GM11168 (cell line): ENCODE results near the gene KCNAB1.

Experiments
- in situ Hi-C: fragments of 300-500 bp; cut with MboI; formaldehyde crosslinking; loops from one replicate; pipeline ENCODE4 v1.12.0; 2022; ENCODE audit warnings: low sequenced_read_pairs; ENCODE audit not compliant: unreplicated experiment

Gene KCNAB1

DNA sequence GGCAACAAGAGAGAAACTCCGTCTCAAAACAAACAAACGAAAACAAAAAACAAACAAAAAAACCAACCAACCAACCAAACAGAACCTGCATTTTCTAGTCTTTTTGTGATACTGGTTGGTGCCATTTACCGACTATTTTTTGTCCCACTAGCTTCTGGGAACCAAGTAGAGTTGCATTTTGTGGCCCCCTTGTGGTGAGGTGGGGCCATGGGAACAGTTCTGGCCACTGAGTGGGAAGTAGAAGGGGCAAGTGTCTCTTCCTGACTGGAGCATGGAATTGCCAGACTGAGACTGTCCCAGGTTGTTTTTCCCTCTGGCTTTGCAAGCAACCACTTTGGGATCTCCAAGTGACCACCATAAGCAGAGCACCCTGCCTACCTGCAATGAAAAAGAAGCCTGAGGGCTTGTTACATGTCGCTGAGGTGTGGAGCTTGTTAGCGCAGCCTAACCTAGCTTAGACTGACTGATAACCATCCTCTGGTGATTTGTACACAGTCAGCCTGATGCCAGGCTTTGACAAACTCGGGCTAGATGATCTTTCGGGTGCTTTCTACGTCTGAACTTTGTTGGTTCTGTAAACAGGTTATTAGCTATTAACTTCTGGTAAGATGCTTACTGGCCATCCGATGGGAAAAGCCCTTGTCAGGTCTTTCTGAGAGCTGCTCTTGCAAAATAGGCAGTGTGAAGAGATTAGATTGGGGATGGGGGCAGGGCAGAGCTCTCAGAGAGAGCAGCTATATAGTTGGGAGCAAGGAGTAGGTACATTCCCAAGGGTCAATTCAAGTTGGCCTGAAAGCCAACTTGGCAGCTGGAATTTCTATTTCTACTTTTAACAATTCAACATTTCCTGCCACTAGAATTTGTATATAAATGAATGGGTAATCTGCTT lies 262.3 kb downstream of the KCNAB1 start:
- in situ Hi-C loops = no loop called here

DNA sequence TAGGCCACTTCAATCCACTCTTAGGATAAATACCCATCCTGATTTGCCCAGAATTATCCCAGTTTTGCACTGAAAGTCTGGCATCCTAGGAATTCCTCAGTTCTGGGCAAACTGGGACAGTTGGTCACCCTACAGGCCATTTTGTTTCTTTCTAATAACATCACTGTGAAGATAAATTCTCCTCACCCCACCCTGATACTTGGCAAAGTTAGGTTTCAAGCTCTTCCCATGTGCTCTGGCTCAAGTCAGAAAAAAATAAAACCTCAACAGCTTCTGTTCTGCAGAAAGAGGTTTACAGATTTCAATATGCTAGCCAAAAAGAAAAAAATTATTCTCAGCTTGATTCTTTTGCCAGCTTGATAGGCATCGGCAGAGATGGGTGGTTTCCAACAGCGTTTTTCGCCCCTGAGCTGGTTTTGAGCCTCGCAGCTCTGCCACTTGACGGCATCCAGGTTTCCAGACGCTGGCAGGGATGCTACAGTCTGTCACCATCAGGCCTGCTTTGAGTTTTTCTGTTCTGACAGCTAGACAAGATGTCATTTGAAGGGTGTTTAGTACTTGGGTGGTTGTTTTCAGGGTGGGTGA lies 263.2 kb downstream of the KCNAB1 start:
- in situ Hi-C loops = no loop called here

DNA sequence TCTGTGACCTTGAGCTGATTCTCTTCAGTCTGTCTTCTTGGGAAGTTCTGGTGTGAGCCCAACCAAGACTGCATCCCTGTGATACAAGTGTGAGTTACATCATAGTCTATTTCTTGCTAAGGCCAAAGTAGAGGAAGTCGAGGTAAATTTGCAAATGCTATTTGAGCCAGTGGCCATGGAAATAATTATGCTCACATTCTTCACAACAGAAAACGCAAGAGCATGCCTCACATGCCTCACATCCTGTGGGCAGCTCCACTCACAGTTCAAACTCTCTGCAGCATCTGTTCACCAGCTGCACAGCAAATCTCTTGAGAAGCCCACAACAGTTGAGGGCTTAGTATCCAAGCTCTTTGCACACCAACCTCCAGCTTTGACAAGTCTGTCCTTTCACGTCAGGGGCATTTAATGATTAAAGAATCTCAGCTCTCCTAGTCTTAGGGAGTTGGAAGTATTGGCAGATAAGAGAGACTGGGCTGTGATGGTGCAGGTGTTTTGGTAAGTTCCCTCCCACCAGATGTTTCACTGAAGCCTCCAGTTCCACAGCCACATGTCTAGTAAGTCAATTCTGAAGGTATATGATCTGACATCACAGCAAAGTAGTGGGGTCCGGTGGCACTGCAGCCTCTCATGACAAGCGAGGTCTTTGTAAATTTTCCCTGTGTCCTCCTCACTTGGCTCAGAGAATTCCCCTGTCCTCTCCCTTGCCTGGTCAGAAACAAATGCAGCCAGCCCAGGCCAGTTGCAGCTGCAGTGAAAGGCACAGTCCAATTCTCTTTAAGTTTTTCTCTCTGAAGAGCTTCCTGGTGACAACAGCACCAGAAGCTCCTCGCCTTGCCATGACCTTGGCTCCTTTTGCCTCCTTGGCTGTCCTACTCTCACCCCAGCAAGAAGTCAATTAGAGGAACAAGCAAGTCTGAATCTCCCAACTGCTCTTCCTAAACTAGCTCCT lies 268.4 kb downstream of the KCNAB1 start:
- in situ Hi-C loops = no loop called here

DNA sequence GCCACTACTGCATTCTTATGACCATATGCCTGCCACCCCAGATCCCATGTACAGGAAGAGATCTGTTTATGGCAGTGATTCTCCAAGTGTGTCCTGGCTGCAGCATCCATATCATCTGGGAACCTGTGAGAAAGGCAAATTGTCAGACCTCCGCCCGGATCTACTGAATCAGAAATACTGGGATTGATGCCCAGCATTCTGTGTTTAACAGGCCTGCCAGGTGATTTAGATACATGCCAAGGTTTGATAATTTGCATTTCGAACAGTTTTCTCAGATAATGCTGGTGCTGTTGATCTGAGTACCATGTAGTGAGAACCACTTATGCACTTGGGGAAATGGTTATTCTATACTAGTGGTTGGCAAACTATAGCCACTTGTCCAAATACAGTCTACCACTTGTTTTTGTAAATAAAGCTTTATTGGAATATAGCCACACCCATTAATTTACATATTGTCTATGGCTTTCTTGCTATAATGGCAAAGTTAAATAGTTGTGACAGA lies 269.1 kb downstream of the KCNAB1 start:
- in situ Hi-C loops = no loop called here

DNA sequence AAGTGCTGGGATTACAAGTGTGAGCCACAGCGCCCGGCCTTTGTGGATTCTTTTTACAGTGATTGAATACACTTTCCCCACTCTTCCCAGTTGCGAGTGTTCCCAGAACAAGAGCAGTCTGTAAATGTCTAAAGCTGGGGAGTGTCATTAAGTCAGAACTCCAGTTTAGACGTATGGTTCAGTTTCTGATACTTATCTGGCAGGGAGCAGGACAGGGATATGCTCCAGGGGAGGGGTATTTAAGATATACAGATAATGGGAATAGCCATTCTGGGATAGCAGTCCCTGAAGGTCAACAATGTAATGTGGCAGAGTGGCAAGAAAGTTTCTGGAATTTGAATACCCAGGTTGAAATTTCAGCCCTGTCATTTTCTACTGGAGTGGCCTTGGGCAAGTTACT lies 270.5 kb downstream of the KCNAB1 start:
- in situ Hi-C loops = no loop called here

DNA sequence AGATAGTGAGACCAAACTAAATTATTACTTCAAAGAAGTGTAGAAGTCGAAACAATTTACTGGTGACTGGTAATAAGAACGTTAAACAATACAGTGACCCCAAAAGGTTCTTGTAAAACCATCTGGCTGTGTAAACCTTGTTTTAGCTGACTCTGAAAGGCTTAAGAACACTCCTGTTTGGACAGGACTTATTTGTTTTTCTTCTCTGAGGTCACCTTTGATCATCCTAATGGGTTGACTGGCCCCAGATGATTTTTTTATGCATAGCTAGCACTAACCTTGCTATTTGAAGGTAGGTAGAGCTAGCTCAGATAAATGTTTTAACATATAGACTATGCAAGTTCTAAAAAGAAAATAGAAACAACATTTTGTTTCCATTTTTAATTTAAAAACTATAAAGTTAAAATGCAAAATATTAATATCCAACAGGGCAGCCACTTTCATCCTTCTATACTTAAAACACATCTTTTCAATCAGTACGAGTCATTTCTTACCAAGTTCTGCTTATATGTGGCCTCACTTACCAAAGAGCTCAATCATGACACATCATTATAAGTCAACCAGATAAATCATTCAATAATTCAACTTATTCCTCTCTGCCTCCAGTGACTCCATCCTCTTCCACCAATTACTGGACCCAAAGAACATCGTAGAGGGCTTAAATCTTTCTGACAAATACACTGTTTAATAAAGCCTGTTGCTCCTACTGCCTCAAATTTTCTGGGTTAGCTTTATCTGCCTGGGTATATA lies 275.8 kb downstream of the KCNAB1 start:
- in situ Hi-C loops = no loop called here

DNA sequence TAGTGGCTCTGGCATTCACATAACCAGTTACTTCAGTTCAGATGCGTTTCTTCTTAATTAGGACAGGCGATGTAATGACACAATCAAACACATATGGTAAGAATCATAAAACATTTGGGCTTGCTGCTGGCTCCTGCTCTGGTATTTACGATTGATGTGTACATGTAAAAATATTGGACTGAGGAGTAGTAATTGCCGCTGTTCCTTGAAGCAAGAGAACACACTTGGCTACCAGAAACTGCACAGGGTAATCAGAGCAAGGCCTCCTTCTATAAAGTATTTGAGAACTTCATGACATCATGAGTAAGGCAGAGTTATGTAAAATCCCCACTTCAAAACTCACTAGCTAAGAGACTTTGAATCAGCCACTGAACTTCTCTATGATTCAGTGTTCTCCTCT lies 276.5 kb downstream of the KCNAB1 start:
- in situ Hi-C loops = no loop called here

DNA sequence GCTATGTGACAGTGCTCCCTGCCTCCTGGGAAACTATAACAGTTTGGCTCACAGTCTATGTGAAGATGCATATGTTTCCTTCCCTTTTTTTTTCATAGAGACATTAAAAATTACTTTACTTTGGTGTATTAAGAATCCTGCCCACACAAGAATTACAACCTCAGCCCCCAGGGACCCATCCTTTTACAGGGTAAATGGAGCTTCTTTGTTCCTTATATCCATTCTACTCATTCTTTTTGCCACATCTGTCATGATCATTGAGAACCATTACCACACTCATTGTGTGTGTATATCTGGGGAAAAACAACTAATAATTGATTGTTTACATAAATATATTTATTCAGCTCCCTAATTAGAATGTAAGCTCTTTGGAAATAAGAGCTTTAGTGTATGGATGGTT lies 277.2 kb downstream of the KCNAB1 start:
- in situ Hi-C loops = no loop called here

DNA sequence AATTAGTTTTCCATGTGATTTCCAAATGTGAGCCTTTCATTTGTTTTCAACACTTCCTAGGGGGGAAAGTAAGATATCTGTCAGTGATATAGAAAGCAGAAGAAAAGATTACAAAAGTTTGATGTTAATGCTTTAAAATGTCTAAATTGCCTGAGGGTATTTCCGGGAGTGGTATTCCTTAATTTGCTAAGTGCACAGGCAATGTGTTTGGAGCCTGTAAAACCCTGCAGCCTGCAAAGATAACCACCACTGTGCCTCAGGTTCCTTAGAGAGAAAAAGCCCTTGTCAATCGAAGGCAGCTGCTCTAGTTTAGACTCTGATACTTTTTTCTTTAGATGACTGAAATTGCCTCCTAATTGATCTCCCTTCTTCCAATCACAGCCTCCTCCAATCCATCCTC lies 279.7 kb downstream of the KCNAB1 start:
- in situ Hi-C loops = no loop called here

DNA sequence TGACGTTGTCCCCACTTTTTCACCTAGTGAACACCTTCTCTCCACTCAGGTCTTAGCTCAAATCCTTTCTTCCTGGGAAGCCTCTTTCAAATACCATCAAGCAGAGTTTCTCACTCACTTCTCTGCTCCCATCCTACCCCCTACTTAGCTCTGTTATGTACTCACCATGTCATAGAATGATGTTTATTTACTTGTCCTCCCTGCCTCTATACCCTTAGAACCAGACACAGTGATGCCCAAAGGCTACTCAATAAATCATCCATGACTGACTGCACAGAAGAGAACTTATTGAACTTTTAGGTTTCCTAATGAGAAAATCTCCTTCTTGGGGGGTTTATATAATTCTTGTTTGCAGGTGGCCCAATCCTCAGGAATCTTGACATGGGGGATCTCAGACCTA lies 280.4 kb downstream of the KCNAB1 start:
- in situ Hi-C loops = no loop called here

DNA sequence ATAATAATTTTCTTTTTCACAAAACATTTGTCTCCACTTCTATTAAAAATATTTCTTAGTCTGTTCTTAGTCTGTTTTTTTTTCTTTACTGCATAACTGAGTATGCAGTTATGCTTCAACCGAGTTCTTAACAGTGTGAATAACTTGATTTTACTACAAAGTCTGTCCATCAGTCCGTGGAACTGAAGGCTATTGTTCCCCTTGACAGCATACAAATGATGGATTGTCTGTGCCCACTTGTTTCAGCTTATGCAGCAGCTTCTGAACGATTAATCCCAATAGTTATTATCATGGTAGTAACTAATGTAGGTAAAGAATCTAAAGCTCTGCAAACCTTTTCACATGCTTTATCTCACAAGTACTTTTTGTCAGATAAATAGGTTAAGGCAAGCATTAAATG lies 283.8 kb downstream of the KCNAB1 start:
- in situ Hi-C loops = no loop called here

DNA sequence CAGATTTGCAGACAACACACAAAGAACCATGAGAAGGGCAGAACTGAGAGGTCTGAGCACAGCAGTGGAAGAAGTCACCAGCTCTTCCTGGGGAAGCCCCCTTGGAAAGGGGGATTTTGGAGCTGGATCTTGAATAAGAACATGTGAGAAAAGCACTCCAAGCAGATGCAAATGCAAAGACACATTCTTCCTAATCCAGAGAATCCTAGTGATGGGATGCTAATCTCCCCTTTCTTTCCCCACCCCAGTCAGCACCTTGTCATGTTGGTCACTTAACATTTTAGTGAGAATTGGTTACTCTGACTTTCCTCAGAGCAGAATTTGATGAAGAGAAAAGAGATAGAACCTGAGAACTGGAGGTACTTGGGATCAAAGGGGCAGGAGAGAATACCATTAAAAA lies 286.0 kb downstream of the KCNAB1 start:
- in situ Hi-C loops = no loop called here

DNA sequence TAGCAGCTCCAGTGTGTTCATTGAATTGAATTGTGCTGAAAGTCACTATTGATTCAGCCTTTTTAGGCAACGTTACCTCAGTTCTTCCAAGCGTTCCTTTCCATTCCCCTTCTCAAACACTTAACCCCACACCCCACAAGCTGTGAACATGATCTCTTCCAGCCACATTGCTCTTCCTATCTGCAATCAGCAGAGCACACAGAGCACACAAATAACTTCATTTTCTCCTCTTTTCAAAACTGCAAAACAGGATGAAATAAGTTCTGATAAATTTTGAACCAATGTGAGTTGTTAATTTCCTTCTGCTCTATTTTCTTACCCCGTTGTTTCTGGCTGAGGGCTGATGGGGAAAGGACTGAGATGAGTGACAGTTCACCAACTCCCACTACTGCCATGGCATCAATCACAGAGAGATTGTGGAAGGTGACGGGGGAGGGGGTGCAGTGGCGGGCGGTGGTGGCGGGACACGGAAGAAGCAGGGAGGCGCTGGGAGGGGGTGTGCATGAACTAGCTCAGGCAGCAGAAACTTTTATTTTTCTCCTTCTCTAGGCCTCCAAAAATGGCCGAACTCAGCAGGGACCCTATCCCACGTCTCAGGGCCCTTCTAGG lies 287.3 kb downstream of the KCNAB1 start:
- in situ Hi-C loops = no loop called here

DNA sequence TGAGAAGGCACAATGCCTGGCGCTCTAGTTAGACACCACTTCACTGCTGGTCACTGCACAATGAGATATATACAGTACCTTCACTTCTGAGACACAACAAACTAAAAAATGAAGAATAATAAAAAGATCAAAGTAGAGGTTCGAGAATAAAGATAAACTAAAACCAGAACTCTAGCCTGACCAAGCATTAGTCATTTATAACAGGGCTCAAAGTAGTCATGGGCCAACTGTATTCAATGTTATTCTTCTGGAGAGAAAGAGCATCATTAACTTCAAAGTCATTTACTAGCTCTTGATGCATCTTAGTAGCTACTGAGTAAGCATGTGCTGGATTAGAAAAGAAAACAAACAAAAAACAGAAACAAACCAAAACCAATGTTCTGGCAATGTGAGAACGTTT lies 289.3 kb downstream of the KCNAB1 start:
- in situ Hi-C loops = no loop called here

DNA sequence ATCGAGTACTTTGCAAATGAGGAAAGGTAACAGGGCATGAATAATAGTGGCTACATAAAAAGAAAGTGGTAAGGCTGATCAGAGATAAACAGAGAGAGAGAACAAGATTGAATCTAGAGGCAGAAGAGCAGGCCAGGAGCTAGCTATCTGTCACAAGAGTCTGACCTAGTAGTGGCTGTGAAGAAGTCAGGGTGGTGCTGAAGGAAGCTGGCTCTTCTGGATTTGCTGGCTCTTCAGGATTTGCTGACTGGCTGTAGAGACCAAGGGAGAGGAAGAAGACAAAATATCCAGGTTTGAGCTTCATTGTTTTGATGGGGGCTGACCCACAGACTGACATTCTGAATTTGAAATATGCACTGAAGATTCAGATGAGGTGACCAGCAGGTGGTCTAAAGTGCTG lies 292.2 kb downstream of the KCNAB1 start:
- in situ Hi-C loops = no loop called here

DNA sequence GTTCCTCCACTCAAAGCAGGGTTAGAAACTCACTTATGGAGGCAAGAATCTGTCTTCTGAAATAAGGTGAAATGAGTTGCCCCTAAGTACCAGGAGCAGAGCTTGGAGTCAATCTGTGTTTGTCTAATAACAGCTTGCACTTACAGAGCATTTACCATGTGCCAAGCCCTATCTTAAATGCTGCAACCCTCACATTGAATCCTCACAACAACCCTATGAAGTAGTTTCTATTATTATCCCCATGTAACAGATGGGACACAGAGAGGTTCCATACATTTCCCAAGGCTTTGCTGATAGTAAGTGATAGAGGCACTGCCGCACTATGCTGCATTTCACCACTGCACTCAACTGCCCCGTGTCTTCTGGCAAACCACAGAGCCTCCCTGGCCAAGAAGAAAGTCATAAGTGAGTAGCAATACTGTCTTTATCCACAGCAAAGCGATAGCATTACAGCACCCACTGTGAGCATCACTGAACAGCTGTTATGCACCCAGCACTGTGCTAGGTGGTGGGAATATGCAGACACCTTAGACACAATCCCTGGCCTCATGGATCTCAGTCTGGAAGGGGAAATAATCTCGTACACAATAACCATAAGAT lies 293.0 kb downstream of the KCNAB1 start:
- in situ Hi-C loops = no loop called here

DNA sequence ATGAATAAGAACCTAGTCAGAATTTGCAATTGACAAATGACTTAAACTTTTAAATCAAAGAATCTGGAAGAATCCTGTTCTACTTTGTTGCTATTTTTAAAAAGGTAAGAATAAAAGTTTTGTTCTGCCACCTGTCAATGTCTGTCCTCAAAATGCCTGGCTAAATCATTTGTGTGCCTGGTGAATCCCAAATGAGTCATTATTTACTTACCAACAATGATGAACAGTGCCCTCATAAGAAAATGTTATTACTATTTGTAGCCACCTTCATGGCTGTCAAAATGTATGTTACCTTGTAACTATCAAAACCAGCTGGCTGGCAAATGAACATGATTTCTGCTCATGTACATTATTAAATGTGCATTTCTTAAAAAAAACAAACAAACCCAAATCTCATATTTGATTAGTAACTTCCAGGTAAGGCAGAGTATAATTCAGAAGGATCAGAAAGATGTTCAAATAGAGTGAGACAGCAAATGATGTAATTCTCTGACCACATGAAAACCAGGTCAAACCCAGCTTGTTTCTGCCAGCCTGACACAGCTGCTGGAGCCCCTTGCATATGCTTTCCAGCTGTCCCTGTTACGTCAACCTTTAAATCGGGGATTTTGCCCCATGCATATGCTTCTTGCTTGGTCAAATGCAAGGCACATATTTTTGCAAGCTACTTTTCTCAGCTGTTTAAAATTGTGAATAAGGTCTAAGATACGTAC lies 296.6 kb downstream of the KCNAB1 start:
- in situ Hi-C loops = no loop called here

DNA sequence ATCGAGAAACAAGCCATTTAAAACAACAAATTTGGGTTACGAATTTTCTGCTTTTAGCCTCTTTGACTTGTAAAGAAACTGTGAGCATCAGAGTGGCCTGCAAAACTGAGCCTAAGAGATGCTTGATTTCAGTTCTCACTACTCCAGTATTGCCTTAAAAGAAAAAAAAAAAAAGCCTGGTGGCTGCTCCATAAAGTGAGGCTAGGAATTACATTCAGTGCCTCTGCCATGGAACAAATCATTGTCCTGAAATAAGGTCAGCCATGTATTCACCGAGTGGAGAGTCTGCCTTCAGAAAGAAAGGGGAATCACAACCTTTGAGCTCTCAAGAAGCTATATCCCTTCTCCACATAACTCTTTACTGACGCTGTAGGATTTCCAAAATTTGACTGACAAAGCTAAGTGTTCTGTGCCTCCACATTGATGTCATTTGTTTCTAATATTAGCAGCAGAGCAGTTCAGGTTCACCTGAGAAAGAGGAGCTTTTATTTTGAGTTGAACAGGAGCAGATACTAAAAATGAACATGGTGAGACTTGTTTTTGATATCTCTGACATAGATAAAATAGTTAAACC lies 297.3 kb downstream of the KCNAB1 start:
- in situ Hi-C loops = no loop called here
